SK-N-SH treated with all-trans-retinoic acid at 6 μM for 48 hours (cell line): ENCODE results near the gene OGFOD3.

Experiments used
- BACH2 ChIP-seq: fragments of 250-450 bp; sonication (Bioruptor Pico); IDR thresholded peaks from 2 replicates; pipeline ENCODE4 v1.9.0; 2021; ENCODE audit warnings: mild to moderate bottlenecking, borderline replicate concordance
- ESRRG ChIP-seq: fragments of 250-450 bp; sonication (Bioruptor Pico); IDR thresholded peaks from 2 replicates; pipeline ENCODE4 v1.6.1; 2021; ENCODE audit warnings: mild to moderate bottlenecking
- ISL1 ChIP-seq: fragments of 250-450 bp; sonication (Bioruptor Pico); IDR thresholded peaks from 2 replicates; pipeline ENCODE4 v2.1.2; 2022; ENCODE audit warnings: mild to moderate bottlenecking, moderate library complexity
- OSR1 ChIP-seq: fragments of 250-450 bp; sonication (Bioruptor Pico); IDR thresholded peaks from 2 replicates; pipeline ENCODE4 v1.8.0; 2022; ENCODE audit warnings: moderate library complexity, mild to moderate bottlenecking, inconsistent platforms
- TCF4 ChIP-seq: fragments of 250-450 bp; sonication (Bioruptor Pico); IDR thresholded peaks from 2 replicates; pipeline ENCODE4 v1.8.0; 2021; ENCODE audit warnings: mild to moderate bottlenecking, moderate library complexity, borderline replicate concordance
- TOX ChIP-seq: fragments of 250-450 bp; sonication (Bioruptor Pico); IDR thresholded peaks from 2 replicates; pipeline ENCODE4 v1.8.0; 2021; ENCODE audit warnings: mild to moderate bottlenecking, moderate library complexity, borderline replicate concordance
- ZC3H10 ChIP-seq: fragments of 250-450 bp; sonication (Bioruptor Pico); IDR thresholded peaks from 2 replicates; pipeline ENCODE4 v1.5.1; 2021; ENCODE audit warnings: mild to moderate bottlenecking, moderate library complexity
- ZFP3 ChIP-seq: fragments of 250-450 bp; sonication (Bioruptor Pico); IDR thresholded peaks from 2 replicates; pipeline ENCODE4 v1.5.0; 2020; ENCODE audit warnings: mild to moderate bottlenecking, moderate library complexity
- ZFP30 ChIP-seq: fragments of 450-650 bp; formaldehyde crosslinking; IDR thresholded peaks from 2 replicates; pipeline ENCODE4 v1.5.0; 2022; ENCODE audit warnings: mild to moderate bottlenecking, moderate library complexity
- ZNF70 ChIP-seq: fragments of 450-650 bp; formaldehyde crosslinking; IDR thresholded peaks from 2 replicates; pipeline ENCODE4 v1.5.0; 2020; ENCODE audit warnings: mild to moderate bottlenecking, moderate library complexity
- TF ChIP-seq, protein P1 (sequence below): fragments of 250-450 bp; sonication (Bioruptor Pico); IDR thresholded peaks from 2 replicates; pipeline ENCODE4 v1.8.0; 2020; ENCODE audit warnings: mild to moderate bottlenecking, moderate library complexity, borderline replicate concordance

DNA sequence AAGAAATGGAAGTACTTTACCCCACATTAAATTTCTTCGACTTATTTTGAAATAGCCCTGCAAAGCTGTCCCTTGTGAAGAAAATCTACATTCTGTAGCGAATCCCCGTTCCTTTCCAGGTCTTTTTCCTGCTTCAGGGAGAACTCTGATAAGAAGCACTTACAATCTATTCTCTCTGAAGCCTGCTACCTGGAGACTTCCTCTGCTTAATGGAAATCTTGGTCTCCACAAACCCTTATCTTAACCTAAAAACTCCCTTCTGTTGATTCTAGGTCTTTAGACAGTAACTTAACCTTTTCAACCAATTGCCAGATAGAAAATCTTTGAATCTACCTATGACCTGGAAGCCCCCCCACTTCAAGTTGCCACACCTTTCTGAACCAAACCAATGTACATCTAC is 33.8 kb upstream of the OGFOD3 start:
- TF ChIP-seq ZC3H10 (CRISPR knock-in tag) = no peak
- no peak for TF ChIP-seq ZFP30
- no peak for TF ChIP-seq ESRRG (CRISPR knock-in tag)
- TF ChIP-seq OSR1 (CRISPR knock-in tag) = no peak
- TF ChIP-seq, protein P1, sequence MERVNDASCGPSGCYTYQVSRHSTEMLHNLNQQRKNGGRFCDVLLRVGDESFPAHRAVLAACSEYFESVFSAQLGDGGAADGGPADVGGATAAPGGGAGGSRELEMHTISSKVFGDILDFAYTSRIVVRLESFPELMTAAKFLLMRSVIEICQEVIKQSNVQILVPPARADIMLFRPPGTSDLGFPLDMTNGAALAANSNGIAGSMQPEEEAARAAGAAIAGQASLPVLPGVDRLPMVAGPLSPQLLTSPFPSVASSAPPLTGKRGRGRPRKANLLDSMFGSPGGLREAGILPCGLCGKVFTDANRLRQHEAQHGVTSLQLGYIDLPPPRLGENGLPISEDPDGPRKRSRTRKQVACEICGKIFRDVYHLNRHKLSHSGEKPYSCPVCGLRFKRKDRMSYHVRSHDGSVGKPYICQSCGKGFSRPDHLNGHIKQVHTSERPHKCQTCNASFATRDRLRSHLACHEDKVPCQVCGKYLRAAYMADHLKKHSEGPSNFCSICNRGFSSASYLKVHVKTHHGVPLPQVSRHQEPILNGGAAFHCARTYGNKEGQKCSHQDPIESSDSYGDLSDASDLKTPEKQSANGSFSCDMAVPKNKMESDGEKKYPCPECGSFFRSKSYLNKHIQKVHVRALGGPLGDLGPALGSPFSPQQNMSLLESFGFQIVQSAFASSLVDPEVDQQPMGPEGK (CRISPR knock-in tag) = no peak
- no peak for TF ChIP-seq ISL1 (CRISPR knock-in tag)
- no peak for TF ChIP-seq TOX (CRISPR knock-in tag)
- TF ChIP-seq ZFP3 (CRISPR knock-in tag) = no peak
- TF ChIP-seq TCF4 = no peak
- no peak for TF ChIP-seq ZNF70 (CRISPR knock-in tag)
- TF ChIP-seq BACH2 (CRISPR knock-in tag) = no peak
